SK-N-SH (cell line): ENCODE results near the gene MYO1B. TPM values are rescaled to one million over a fixed set of nuclear protein-coding genes. Genes with fewer than 3 reads are reported as not detected.

ENCODE experiments used
- CTCF ChIA-PET: fragments of 300-600, 350-600 bp; formaldehyde crosslinking; extraction: SDS; loops from one replicate; lab custom pipeline; 2021; lab: Yijun Ruan, JAX
- POLR2A ChIA-PET: fragments of 350-600 bp; sonication (Branson Sonifier 250); formaldehyde crosslinking; extraction: SDS; loops from one replicate; lab custom pipeline; 2020; ENCODE audit warnings: antibody characterized with exemption, inconsistent platforms; lab: Yijun Ruan, JAX
- DNase-seq: peaks from one replicate; pipeline ENCODE4 v3.0.0; 2012
- H2AFZ ChIP-seq: fragments of 200-600 bp; sonication (generic); 2 replicates; pipeline ENCODE4 v1.8.1; 2016; ENCODE audit warnings: antibody characterized with exemption, mild to moderate bottlenecking, low read depth
- H3F3A ChIP-seq: fragments of 200-600 bp; sonication (generic); replicated peaks from 2 replicates; pipeline ENCODE3; 2016; ENCODE audit warnings: antibody characterized with exemption, mild to moderate bottlenecking; ENCODE audit not compliant: insufficient read depth
- H3K27ac ChIP-seq, 2 experiments: fragments of 200-500 bp in 1 of 2; fragments of 200-600 bp in 1 of 2; sonication (Bioruptor generic) in 1 of 2; sonication (generic), shearing (Covaris generic) in 1 of 2; 2 replicates each; pipeline versions ENCODE4 v1.5.1 to v1.6.1; 2014 to 2016; ENCODE audit warnings: low read depth in 2 of 2, inconsistent platforms in 1 of 2, low read length in 1 of 2, mild to moderate bottlenecking in 1 of 2, mixed read lengths in 1 of 2
- H3K27me3 ChIP-seq: fragments of 200-600 bp; sonication (generic), shearing (Covaris generic); 2 replicates; pipeline ENCODE4 v1.6.1; 2016; ENCODE audit warnings: mixed run types; ENCODE audit not compliant: insufficient read depth
- H3K36me3 ChIP-seq, 2 experiments: fragments of 200-500 bp in 1 of 2; fragments of 200-600 bp in 1 of 2; sonication (Bioruptor generic) in 1 of 2; sonication (generic) in 1 of 2; replicated peaks in 1 of 2; 2 replicates each; pipeline versions ENCODE3 to v1.5.1; 2014 to 2016; ENCODE audit warnings: low read length in 1 of 2, mild to moderate bottlenecking in 1 of 2; ENCODE audit not compliant: insufficient read depth in 2 of 2, control insufficient read depth in 1 of 2
- H3K4me1 ChIP-seq, 2 experiments: fragments of 200-500 bp in 1 of 2; fragments of 200-600 bp in 1 of 2; sonication (Bioruptor generic) in 1 of 2; sonication (generic), shearing (Covaris generic) in 1 of 2; 2 replicates each; pipeline versions ENCODE4 v1.5.1 to v1.6.1; 2014 to 2016; ENCODE audit warnings: low read depth in 1 of 2, low read length in 1 of 2, mixed run types in 1 of 2; ENCODE audit not compliant: insufficient read depth in 2 of 2, control insufficient read depth in 1 of 2
- H3K4me2 ChIP-seq: fragments of 200-600 bp; sonication (generic), shearing (Covaris generic); 2 replicates; pipeline ENCODE4 v1.6.1; 2017; ENCODE audit warnings: mixed run types
- H3K4me3 ChIP-seq, 2 experiments: fragments of 200-500 bp in 1 of 2; fragments of 200-600 bp in 1 of 2; sonication (Bioruptor generic) in 1 of 2; sonication (generic), shearing (Covaris generic) in 1 of 2; 2 replicates each; pipeline versions ENCODE4 v1.5.1 to v1.8.1; 2014 to 2016; ENCODE audit warnings: low read depth in 2 of 2, inconsistent platforms in 1 of 2, low read length in 1 of 2, mild to moderate bottlenecking in 1 of 2, mixed read lengths in 1 of 2, moderate library complexity in 1 of 2
- H3K79me2 ChIP-seq: fragments of 200-600 bp; sonication (generic); 2 replicates; pipeline ENCODE4 v1.8.1; 2017; ENCODE audit warnings: mild to moderate bottlenecking; ENCODE audit not compliant: insufficient read depth
- H3K9ac ChIP-seq: fragments of 200-600 bp; sonication (generic); 2 replicates; pipeline ENCODE4 v1.6.1; 2017; ENCODE audit warnings: mixed run types
- H3K9me2 ChIP-seq: fragments of 200-600 bp; sonication (generic); 2 replicates; pipeline ENCODE4 v1.6.1; 2017; ENCODE audit warnings: mixed run types
- H3K9me3 ChIP-seq: fragments of 200-600 bp; sonication (generic); 2 replicates; pipeline ENCODE4 v1.6.1; 2017; ENCODE audit warnings: mixed run types, mild to moderate bottlenecking, moderate library complexity
- H4K20me1 ChIP-seq: fragments of 200-600 bp; sonication (generic); 2 replicates; pipeline ENCODE4 v1.6.1; 2017; ENCODE audit warnings: mild to moderate bottlenecking, mixed run types; ENCODE audit not compliant: insufficient read depth
- NFIC ChIP-seq: IDR thresholded peaks from 2 replicates; pipeline ENCODE4 v1.4.0; 2012; ENCODE audit warnings: borderline replicate concordance
- NRF1 ChIP-seq: IDR thresholded peaks from 2 replicates; pipeline ENCODE4 v1.6.1; 2012; ENCODE audit warnings: low read depth, mild to moderate bottlenecking, low read length
- RCOR1 ChIP-seq: fragments of 150-350 bp; IDR thresholded peaks from 2 replicates; pipeline ENCODE4 v1.6.1; 2017; ENCODE audit warnings: antibody characterized with exemption, low read length
- RFX5 ChIP-seq: IDR thresholded peaks from 2 replicates; pipeline ENCODE4 v1.6.1; 2012; ENCODE audit warnings: mild to moderate bottlenecking, improper control_type of control experiment, low read length
- SMC3 ChIP-seq: IDR thresholded peaks from 2 replicates; pipeline ENCODE4 v1.6.1; 2012; ENCODE audit warnings: low read depth, low read length, improper control_type of control experiment
- USF2 ChIP-seq: fragments of 150-350 bp; IDR thresholded peaks from 2 replicates; pipeline ENCODE4 v1.6.1; 2017; ENCODE audit warnings: antibody characterized with exemption, low read length, low read depth, borderline replicate concordance
- YY1 ChIP-seq: IDR thresholded peaks from 2 replicates; pipeline ENCODE4 v1.4.0; 2012; ENCODE audit warnings: low read depth, mild to moderate bottlenecking
- ZBTB33 ChIP-seq: IDR thresholded peaks from 2 replicates; pipeline ENCODE4 v1.4.0; 2012; ENCODE audit warnings: low read depth, borderline replicate concordance
- WGBS: methylation state at CpG from one replicate; pipeline ENCODE4 v1.1.6; 2017; ENCODE audit warnings: low lambda C conversion rate; 5-methylcytosine and 5-hydroxymethylcytosine counted together
- polyA plus RNA-seq, 3 experiments: library from polyadenylated mRNA; depleted of rRNA; stranded (reverse); fragments of >200 nt; gene quantifications; 2 replicates each; pipeline ENCODE4 v1.2.3, GENCODE V29; 2012

The MYO1B gene
- polyA plus RNA-seq, 1 of the 3 experiments (the other 2 are of a cell fraction), result 20.2 TPM

DNA sequence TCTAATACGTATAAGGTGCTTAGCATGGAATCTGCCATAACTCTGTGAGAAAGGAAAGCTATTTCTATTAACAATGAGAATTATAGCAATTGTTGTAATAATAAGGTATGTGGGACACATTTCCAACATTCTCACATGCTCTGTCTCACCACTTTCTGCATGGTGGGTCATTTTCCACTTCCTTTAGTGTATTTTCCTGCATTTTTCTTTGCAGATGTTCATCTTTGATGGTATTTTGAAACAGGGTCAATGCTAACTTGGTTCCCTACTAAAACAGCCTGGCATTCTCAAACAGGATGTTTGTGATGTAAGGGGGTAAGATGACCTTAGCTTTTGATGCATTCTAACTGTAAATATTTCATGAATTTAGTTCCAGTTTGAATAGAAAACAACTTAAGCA is 54.7 kb downstream of the MYO1B start:
- no peaks in the 10 kb centered on the region for H3K9me3 ChIP-seq
- DNase-seq, result no peak
- WGBS, result 93% methylated on average over 1 of the region's 1 CpG
- H3K4me1 ChIP-seq, result peaks cover 0 to 4% of the 10 kb centered on the region in 2 experiments; a peak in 1 of 4 replicates
- H3F3A ChIP-seq, result no peaks in the 10 kb centered on the region
- TF ChIP-seq USF2, result no peak
- POLR2A ChIA-PET, result interaction anchor here (0.6 kb wide), 2 partner anchors 11 to 129 kb away, joined by 3 read pairs; no protein-coding TSS in a partner anchor
- no peak overlapping the region for H2AFZ ChIP-seq
- CTCF ChIA-PET, result interaction anchor here (0.6 to 1.9 kb wide), 5 partner anchors 48 to 201 kb away, joined by 3 to 6 read pairs (median 5); no protein-coding TSS in a partner anchor
- H3K79me2 ChIP-seq, result peaks cover 20% of the 10 kb centered on the region
- H3K4me2 ChIP-seq, result no peak overlapping the region
- H3K9ac ChIP-seq, result no peak overlapping the region
- H3K9me2 ChIP-seq, result no peaks in the 10 kb centered on the region
- H3K27me3 ChIP-seq, result no peaks in the 10 kb centered on the region
- H3K36me3 ChIP-seq, result peaks cover 0 to 8% of the 10 kb centered on the region in 2 experiments
- no peak overlapping the region for H3K4me3 ChIP-seq
- H3K27ac ChIP-seq, result no peak overlapping the region
- no peaks in the 10 kb centered on the region for H4K20me1 ChIP-seq

DNA sequence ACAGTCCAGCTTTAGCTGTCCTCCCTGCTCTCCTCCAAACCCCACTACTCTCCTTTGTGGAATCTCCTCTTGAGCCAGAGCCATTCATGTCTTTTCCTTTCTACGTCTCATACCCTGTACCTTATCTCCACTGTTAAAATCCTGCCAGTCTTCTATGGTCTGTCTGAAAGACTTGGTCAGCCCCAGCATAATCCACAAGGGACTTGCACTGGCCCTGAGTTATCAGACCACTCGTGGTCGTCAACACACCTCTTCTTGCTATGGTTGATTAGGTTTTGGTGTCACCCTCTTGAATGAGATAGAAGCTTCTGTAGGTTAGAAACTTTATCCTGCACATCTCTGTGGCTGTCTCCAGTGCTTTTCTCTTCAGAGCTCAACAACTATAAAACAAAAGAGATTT is 56.8 kb downstream of the MYO1B start:
- peaks cover 0 to under 1% of the 10 kb centered on the region in 2 experiments for H3K36me3 ChIP-seq
- no peak overlapping the region for H3K4me3 ChIP-seq
- ChIA-PET CTCF (interaction anchor here (0.7 to 2.4 kb wide), 8 partner anchors 13 to 237 kb away, joined by 3 to 8 read pairs (median 4); no protein-coding TSS in a partner anchor), POLR2A (no interaction called here)
- H4K20me1 ChIP-seq, result no peaks in the 10 kb centered on the region
- H3K79me2 ChIP-seq, result peaks cover 17% of the 10 kb centered on the region
- no peaks in the 10 kb centered on the region for H3K27me3 ChIP-seq
- no peak overlapping the region for H3K4me2 ChIP-seq
- no peak for TF ChIP-seq RFX5
- no peak for TF ChIP-seq SMC3
- no peak for TF ChIP-seq NFIC
- no peak for TF ChIP-seq YY1
- TF ChIP-seq NRF1, result no peak
- no peak for TF ChIP-seq ZBTB33
- no peak for TF ChIP-seq RCOR1
- H3K9me3 ChIP-seq, result no peaks in the 10 kb centered on the region
- no peak overlapping the region for H3K9ac ChIP-seq
- no peak overlapping the region for H2AFZ ChIP-seq
- H3K9me2 ChIP-seq, result no peaks in the 10 kb centered on the region
- no peak overlapping the region for H3K27ac ChIP-seq
- H3K4me1 ChIP-seq, result peaks cover 0 to 12% of the 10 kb centered on the region in 2 experiments; a peak in 1 of 4 replicates
- 93% methylated on average over 3 of the region's 3 CpGs for WGBS
- no peaks in the 10 kb centered on the region for H3F3A ChIP-seq
- DNase-seq, result no peak
